ENCODE measurements around the gene ALG14.

ALG14 gene, protein sequence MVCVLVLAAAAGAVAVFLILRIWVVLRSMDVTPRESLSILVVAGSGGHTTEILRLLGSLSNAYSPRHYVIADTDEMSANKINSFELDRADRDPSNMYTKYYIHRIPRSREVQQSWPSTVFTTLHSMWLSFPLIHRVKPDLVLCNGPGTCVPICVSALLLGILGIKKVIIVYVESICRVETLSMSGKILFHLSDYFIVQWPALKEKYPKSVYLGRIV

GRCh38 chr1:95072532-95073419 is at the start of gene ALG14:
Gene ALG14 (minus strand): TSS chr1:95072951. CDS start chr1:95072898, 53 bp downstream.
- no peaks in the 10 kb centered on the region for H3K36me3 ChIP-seq (replicated peaks)
- DNase-seq: peak; percentile 95
- H3K4me3 ChIP-seq (ENCODE audit: low read depth, low read length): peak within 1 kb of the TSS; percentile 76
- in situ Hi-C loops (cut with HindIII; ENCODE audit: low pct_ligation_motif_present, low sequenced_read_pairs): no loop called here
- H3K27ac ChIP-seq: peak within 1 kb of the TSS; percentile 94
- no peak for TF ChIP-seq CTCF (IDR thresholded peaks at IDR 0.05; ENCODE audit: low read depth, low read length, missing control alignments)
- no peaks in the 10 kb centered on the region for H3K27me3 ChIP-seq (replicated peaks)

DNA sequence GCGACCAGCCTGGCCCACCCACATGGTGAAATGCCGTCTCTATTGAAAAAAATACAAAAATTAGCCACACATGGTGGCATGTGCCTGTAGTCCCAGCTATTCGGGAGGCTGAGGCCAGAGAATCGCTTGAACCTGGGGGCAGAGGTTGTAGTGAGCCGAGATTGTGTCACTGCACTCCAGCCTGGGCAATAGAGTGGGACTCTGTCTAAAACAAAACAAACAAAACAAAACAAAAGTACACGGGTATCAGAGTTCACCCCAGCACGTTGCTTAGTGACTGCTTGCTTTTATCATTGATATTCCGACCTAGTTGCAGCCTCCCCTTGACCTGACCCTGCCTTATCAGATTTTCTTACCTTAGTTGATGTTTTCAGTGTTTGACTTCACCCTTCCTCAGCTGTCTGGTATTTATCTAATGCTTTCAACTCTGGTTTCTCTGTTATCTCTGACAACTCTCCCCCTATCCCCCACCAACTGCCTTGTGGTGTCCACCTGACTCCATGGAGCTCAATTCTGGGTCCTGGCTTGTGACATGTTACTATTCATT is 49.5 kb upstream of the ALG14 start:
- in situ Hi-C loops (cut with HindIII; ENCODE audit: low pct_ligation_motif_present, low sequenced_read_pairs): no loop called here
- no peak for TF ChIP-seq CTCF (IDR thresholded peaks at IDR 0.05; ENCODE audit: low read depth, low read length, missing control alignments)
- peaks cover 27% of the 10 kb centered on the region for H3K27me3 ChIP-seq (replicated peaks)

DNA sequence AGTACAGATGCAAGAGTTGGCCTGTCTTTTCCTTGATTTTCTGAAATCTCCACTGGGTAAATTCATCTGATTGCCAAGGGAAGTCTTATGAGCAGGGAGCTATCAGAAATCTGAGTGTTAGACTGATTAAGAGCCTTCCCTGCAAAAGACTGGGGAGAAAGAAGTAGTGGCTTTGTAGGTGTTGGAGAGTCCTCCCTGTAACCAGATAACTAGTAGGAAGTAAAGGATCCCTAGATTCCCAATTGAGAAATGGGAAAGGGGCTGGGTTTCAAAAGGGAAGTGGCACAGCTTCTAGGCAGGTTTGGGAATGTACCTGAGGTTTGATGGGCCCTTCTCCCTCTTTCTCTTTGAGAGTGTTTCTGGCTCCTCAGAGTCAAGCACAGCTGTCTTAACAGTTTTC is 46.5 kb upstream of the ALG14 start:
- H3K4me3 ChIP-seq (ENCODE audit: low read depth, low read length): no peak overlapping the region
- no peak for DNase-seq
- in situ Hi-C loops (cut with HindIII; ENCODE audit: low pct_ligation_motif_present, low sequenced_read_pairs): no loop called here
- no peaks in the 10 kb centered on the region for H3K36me3 ChIP-seq (replicated peaks)
- peaks cover 27% of the 10 kb centered on the region for H3K27me3 ChIP-seq (replicated peaks)
- no peak for TF ChIP-seq CTCF (IDR thresholded peaks at IDR 0.05; ENCODE audit: low read depth, low read length, missing control alignments)
- no peak overlapping the region for H3K27ac ChIP-seq

More for the DNA sequence above, 49.5 kb upstream of the ALG14 start:
- Histone ChIP-seq H3K36me3 (replicated peaks) (no peaks in the 10 kb centered on the region), H3K4me3 (ENCODE audit: low read depth, low read length) (no peak overlapping the region), H3K27ac (no peak overlapping the region)
- no peak for DNase-seq

DNA sequence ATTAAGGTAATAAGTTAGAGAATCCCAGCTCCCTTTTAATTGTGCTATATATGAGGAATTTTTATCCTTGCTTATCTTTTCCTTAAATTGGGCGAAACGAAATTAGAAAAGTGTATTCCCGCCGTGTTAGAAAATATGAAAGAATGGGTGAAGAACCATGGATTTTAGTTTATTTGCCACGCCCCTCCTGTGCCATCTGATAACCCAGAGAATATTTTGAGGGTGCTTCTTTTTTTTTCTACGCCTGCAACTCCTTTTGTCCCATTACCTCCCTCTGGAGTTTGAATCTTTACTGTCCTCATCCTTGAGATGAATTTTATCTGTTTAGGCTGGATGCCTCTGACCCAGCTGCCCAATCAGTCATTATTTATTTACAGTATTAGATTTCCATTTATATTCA is 46.0 kb upstream of the ALG14 start:
- Histone ChIP-seq H3K4me3 (ENCODE audit: low read depth, low read length) (no peak overlapping the region), H3K27ac (no peak overlapping the region), H3K36me3 (replicated peaks) (no peaks in the 10 kb centered on the region), H3K27me3 (replicated peaks) (peaks cover 27% of the 10 kb centered on the region)
- TF ChIP-seq CTCF (IDR thresholded peaks at IDR 0.05; ENCODE audit: low read depth, low read length, missing control alignments): no peak
- no peak for DNase-seq
- in situ Hi-C loops (cut with HindIII; ENCODE audit: low pct_ligation_motif_present, low sequenced_read_pairs): no loop called here

DNA sequence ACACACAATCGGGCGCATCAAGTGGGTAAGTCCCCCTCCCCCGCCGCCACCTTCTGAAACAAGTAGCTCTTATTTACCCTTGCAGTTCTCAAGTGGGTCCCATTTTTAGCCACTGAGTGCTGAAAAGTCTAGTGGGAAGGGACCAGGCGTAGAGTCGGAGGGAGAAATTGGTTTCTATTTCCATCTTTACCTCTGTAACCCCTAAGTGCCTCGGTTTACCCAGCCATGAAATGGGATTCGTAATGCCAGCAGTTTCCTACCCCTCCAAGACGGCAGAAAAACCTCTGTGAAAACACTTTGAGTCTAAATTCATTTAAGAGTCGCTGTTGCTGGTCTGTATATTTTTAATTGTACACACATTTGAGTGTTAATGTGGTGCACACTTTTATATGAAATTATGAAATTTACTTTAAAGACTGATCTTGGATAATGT is 45.3 kb upstream of the ALG14 start:
- Histone ChIP-seq H3K36me3 (replicated peaks) (no peaks in the 10 kb centered on the region), H3K27ac (no peak overlapping the region), H3K4me3 (ENCODE audit: low read depth, low read length) (peak overlapping the region; percentile 59), H3K27me3 (replicated peaks) (peaks cover 27% of the 10 kb centered on the region)
- no peak for TF ChIP-seq CTCF (IDR thresholded peaks at IDR 0.05; ENCODE audit: low read depth, low read length, missing control alignments)
- DNase-seq: no peak
- in situ Hi-C loops (cut with HindIII; ENCODE audit: low pct_ligation_motif_present, low sequenced_read_pairs): no loop called here
